Stimulated activated CD4-positive, alpha-beta T cell treated with anti-CD3 and anti-CD28 coated beads, TNF-alpha, amount 100 ng/mL, for 48 hours (primary cell): ENCODE data around the gene ZNF300.
"Not testable (repeated sequence)": the region's sequence is repeated elsewhere in the genome, so short reads cannot be mapped to it uniquely, and the experiment has no call there.

Experiments used
- DNase-seq, 3 donors: peaks; one replicate each; pipeline ENCODE4 v3.0.0-alpha.2; 2020; ENCODE audit warnings: low read depth in 3 of 3

The ZNF300 gene

DNA sequence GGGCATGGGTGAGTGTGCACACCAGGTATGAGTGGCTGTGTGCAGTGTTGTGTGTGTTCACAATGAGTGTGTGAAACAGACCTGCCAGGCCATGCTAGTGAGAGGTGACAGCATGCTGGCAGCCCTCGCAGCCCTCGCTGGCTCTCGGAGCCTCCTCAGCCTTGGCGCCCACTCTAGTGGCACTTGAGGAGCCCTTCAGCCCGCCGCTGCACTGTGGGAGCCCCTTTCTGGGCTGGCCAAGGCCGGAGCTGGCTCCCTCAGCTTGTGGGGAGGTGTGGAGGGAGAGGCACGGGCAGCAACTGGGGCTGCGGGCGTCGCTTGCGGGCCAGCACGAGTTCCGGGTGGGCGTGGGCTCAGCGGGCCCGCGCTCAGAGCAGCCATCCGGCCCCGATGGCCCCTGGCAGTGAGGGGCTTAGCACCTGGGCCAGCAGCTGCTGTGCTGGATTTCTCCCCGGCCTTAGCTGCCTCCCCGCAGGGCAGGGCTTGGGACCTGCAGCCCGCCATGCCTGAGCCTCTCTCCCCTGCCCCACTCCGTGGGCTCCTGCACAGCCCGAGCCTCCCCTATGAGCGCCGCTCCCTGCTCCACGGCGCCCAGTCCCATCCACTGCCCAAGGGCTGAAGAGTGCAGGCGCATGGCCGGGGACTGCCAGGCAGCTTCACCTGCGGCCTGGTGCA, 59.5 kb downstream of the ZNF300 start:
- DNase-seq, result not testable (repeated sequence)
